ENCODE data around the gene EFCC1.

DNA sequence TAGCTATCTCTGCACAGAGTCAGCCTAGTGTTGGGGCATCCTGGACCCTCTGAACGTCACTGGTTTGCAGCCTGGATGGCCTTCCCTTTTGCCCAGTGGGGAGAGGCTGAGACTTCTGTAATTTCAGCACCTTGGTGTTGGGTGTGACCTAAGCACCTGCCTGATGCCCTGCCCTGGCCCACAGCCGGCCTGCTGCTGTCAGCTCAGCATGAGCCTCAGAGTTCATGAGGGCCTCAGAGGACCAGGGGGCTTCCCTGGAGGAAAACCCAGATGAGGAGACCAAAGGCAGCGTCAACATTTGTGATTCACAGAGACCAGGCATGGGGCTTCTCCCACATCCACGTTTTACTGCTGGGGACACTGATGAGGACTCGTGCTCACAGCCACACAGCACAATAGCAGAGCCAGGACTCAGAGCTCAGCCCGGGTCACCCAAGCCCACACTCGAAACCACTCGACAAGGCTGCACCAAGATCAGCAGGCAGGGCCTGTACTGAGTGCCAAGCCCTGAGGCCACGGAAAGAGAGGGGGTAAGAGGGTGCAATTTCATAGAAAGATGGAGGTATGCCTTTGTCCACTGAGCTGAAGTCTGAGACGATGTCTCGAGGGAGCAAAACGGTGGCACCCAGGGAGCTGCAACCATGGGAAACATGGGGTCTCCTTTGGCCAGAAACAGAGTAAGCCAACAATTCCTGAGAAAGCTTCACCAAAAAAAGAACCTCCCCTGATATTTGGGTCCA is 49.6 kb downstream of the EFCC1 start:
- TF ChIP-seq, protein P1, sequence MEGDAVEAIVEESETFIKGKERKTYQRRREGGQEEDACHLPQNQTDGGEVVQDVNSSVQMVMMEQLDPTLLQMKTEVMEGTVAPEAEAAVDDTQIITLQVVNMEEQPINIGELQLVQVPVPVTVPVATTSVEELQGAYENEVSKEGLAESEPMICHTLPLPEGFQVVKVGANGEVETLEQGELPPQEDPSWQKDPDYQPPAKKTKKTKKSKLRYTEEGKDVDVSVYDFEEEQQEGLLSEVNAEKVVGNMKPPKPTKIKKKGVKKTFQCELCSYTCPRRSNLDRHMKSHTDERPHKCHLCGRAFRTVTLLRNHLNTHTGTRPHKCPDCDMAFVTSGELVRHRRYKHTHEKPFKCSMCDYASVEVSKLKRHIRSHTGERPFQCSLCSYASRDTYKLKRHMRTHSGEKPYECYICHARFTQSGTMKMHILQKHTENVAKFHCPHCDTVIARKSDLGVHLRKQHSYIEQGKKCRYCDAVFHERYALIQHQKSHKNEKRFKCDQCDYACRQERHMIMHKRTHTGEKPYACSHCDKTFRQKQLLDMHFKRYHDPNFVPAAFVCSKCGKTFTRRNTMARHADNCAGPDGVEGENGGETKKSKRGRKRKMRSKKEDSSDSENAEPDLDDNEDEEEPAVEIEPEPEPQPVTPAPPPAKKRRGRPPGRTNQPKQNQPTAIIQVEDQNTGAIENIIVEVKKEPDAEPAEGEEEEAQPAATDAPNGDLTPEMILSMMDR (IDR thresholded peaks at IDR 0.05 in 2 of 3, conservative IDR thresholded peaks at IDR 0.05 in 1 of 3; ENCODE audit: borderline replicate concordance in 1 of 3, insufficient read depth in 1 of 3, low read depth in 2 of 3, low read length in 2 of 3): no peak
- TF ChIP-seq EZH2phosphoT487 (IDR thresholded peaks at IDR 0.05; ENCODE audit: borderline replicate concordance) (no peak), EZH2 (IDR thresholded peaks at IDR 0.05) (no peak), JUND (IDR thresholded peaks at IDR 0.05) (no peak)
